Right lung (tissue), 5 donors: Measurements from ENCODE around the gene TARS3. TPM values are rescaled to one million over a fixed set of nuclear protein-coding genes. Genes with fewer than 3 reads are reported as not detected.

Experiments used
- DNase-seq, 2 donors: peaks; one replicate each; pipeline ENCODE4 v3.0.0-alpha.2; 2013
- polyA plus RNA-seq, 5 donors: library from polyadenylated mRNA; unstranded; fragments of 120-200 nt; gene quantifications; one replicate each; pipeline versions ENCODE4 v1.2.1 to v1.2.3, GENCODE V29; 2013; ENCODE audit warnings: inconsistent platforms in 1 of 5, low replicate concordance in 1 of 5; ENCODE audit not compliant: insufficient read length in 5 of 5, insufficient read depth in 1 of 5

The TARS3 gene
- polyA plus RNA-seq, 5 donors: 20.2 to 30.0 (median 28.0) TPM

- no peak for DNase-seq
Observed at GRCh38 chr15:101607108-101607507, 117.2 kb downstream of the TARS3 start.

DNA sequence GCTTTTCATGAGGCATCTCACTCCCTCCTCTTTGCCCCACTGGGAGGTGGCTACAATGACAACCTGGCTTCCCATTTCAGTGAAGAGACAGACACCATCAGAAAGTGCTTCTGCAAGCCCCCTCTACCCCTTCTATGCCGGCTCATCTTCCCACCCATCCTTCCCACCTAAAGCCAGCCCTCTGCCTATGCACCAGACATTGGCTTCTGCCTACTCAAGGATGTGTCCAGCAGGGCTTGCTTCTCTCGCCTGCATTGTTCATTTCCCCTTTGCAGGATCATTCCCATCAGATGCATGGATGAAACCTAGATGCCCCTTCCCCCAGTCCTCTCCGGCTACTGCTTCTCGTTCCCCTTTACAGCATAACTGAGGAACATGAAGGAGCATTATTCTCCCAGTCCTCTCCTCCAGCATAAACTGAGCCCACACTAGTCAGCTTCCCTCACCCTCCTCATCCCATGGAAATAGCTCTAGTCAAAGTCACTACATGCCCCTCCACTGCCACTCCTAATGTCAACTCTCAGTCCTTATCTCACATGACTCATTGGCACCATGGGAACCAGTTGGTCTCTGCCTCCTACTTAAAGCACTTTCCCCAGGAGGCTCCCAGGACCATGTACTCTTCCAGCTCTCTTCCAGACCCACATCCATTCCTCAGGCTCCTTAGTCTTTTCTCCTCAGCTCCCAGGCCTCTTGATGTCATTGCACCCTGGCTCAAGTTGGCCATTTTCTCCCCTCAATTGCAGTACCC lies 120.0 kb downstream of the TARS3 start:
- DNase-seq: no peak

Other genes with a start within 250 kb of the TARS3 start
- gene PCSK6, start 234.8 kb downstream of the TARS3 start, polyA plus RNA-seq: 10 to 100 TPM; 20.9 to 25.5 (median 21.8) TPM
- 10 to 100 TPM; 53.6 to 66.8 (median 64.7) TPM for gene TM2D3, start 72.1 kb downstream of the TARS3 start, polyA plus RNA-seq
- gene OR4F6, start 79.0 kb upstream of the TARS3 start, polyA plus RNA-seq: not detected
- under 1 TPM in 1 of 5 donors, not detected in 4; 0.05 TPM for gene OR4F15, start 87.7 kb upstream of the TARS3 start, polyA plus RNA-seq